GM12864 (cell line): ENCODE measurements around the gene TMEM187.

Experiments
- DNase-seq: peaks from one replicate; pipeline ENCODE4 v3.0.0-alpha.2; 2011; ENCODE audit warnings: low read depth
- H3K4me3 ChIP-seq: 2 replicates; pipeline ENCODE4 v1.5.1; 2011; ENCODE audit warnings: mild to moderate bottlenecking, low read depth, low read length, control low read depth
- CTCF ChIP-seq: IDR thresholded peaks from 2 replicates; pipeline ENCODE4 v1.5.1; 2011; ENCODE audit warnings: low read depth, mild to moderate bottlenecking, moderate library complexity, low read length, control low read depth, inconsistent platforms; ENCODE audit errors: missing control alignments

Gene TMEM187

GRCh38 chrX:154013614-154014360, 41.2 kb downstream of the TMEM187 start:
- DNase-seq, result no peak
- no peak overlapping the region for H3K4me3 ChIP-seq
- TF ChIP-seq CTCF, result peak; percentile 88

- H3K4me3 ChIP-seq, result no peak overlapping the region
- TF ChIP-seq CTCF, result no peak
- DNase-seq, result no peak
Measured at GRCh38 chrX:154014429-154015380, 42.2 kb downstream of the TMEM187 start.

- DNase-seq, result no peak
- no peak for TF ChIP-seq CTCF
- no peak overlapping the region for H3K4me3 ChIP-seq
Measured at GRCh38 chrX:154015581-154016264, 43.2 kb downstream of the TMEM187 start.

- DNase-seq, result no peak
- no peak overlapping the region for H3K4me3 ChIP-seq
- no peak for TF ChIP-seq CTCF
Measured at GRCh38 chrX:154016366-154017076, 44.0 kb downstream of the TMEM187 start.

GRCh38 chrX:154017766-154018517, 45.4 kb downstream of the TMEM187 start:
- no peak for DNase-seq
- TF ChIP-seq CTCF, result no peak
- H3K4me3 ChIP-seq, result peak overlapping the region; percentile 83
